Measurements from ENCODE around the gene ROGDI. TPM values are rescaled to one million over a fixed set of nuclear protein-coding genes. Genes with fewer than 3 reads are reported as not detected.
"Not testable (repeated sequence)": the region's sequence is repeated elsewhere in the genome, so short reads cannot be mapped to it uniquely, and the experiment has no call there.

ROGDI gene
- total RNA-seq, 4 donors from 2014 or later = 16.4 to 35.8 (median 31.6) TPM

DNA sequence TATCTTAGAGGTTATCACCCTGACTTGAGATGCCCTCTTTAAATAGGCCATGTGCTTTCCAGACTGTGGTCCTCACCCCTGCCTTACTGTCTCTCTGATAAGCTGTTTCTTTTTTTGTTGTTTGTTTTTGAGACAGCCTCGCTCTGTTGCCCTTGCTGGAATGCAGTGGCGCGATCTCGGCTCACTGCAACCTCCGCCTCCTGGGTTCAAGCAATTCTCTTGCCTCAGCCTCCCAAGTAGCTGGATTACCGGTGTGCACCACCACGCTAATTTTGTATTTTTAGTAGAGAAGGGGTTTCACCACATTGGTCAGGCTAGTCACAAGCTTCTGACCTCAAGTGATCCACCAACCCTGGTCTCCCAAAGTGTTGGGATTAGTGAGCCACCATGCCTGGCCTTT is 13.5 kb downstream of the ROGDI start:
- no peaks in the 10 kb centered on the region for H3K27me3 ChIP-seq
- WGBS, 2 donors = 89 to 90% methylated on average over 2 to 7 of the region's 7 CpGs
- H3K4me3 ChIP-seq = no peak overlapping the region
- H3K27ac ChIP-seq = no peak overlapping the region
- no peak for TF ChIP-seq POLR2A (IDR thresholded peaks at IDR 0.05)
- no peak for TF ChIP-seq CTCF (IDR thresholded peaks at IDR 0.05)
- H3K9me3 ChIP-seq = no peaks in the 10 kb centered on the region
- intact Hi-C loops (cut with DNase I) = no loop called here
- H3K4me1 ChIP-seq = peaks cover 0 to 14% (median 4%) of the 10 kb centered on the region in 3 donors
- no peak for DNase-seq
- H3K36me3 ChIP-seq = no peaks in the 10 kb centered on the region

DNA sequence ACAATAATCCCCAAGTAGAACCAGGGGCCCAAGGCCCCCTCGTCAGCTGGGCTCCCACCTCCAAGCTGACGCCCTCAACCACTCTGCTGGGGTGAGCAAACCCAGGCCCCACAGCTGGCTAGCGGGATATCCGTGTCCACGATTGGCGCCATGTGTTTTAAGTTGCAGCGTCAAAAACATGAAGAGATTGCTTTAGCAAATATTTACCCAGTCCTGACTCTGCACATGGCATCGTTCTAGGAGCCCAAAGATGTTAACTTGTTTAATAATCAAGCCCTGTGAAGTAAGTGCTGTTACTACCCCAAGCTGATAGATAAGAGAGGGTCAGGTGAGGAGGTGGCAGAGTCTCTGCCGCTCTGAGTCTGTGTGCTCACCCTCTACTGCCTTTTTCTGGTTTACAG is 13.9 kb downstream of the ROGDI start:
- WGBS, 2 donors = 76 to 85% methylated on average over 2 to 8 of the region's 9 CpGs
- intact Hi-C loops (cut with DNase I) = no loop called here
- no peak overlapping the region for H3K27ac ChIP-seq
- no peaks in the 10 kb centered on the region for H3K27me3 ChIP-seq
- DNase-seq = no peak
- peaks cover 0 to 14% (median 4%) of the 10 kb centered on the region in 3 donors for H3K4me1 ChIP-seq
- no peaks in the 10 kb centered on the region for H3K9me3 ChIP-seq
- no peaks in the 10 kb centered on the region for H3K36me3 ChIP-seq
- TF ChIP-seq CTCF (IDR thresholded peaks at IDR 0.05) (no peak), POLR2A (IDR thresholded peaks at IDR 0.05) (no peak)
- H3K4me3 ChIP-seq = no peak overlapping the region

DNA sequence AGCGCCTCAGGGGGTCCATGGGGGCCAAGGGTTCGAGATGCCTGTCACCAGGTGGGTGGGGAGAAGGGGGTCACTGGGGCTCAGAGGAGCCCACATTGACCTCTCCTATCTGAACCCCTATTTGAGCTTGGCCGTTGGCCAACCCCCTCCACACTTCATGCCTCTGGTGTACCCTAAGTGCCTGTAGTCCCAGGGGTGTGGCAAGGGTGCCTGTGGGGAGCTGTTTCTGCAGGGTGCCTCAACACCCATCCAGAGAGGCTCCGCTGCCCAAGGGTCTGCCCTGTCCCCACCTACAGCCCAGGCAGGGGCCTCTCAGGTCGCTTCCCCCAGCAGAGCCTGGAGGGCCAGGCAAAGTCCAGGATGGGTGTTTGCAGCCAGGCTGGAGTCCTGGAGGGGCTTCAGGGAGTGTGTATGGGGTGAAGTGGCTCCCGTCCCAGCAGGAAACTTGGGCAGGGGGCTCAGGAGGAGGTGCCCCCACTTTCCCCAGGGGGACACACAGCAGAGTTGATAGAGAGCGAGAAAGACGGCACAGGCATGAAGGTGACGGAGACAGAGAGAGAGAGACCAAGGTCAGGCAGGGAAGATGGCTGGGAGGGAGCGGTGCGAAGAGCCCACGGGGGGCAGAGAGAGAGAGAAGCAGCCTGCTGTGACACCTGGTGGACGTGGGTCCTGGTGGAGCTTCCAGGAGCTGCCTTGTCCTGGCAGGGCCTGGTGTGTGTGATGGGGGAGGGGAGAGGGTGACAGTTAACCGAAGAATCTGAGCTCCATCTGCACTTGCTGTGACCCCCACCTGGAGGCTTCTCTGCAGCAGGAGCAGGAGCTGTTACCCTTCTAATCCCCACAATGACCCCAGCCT is 14.6 kb downstream of the ROGDI start, which contains the start of gene SEPTIN12:
SEPTIN12 (minus strand) TSS at position 719 of the 856 bp plus-strand sequence; CDS start at position 19, 700 bp downstream.
- Histone ChIP-seq H3K27me3 (no peaks in the 10 kb centered on the region), H3K27ac (no peak within 1 kb of the TSS), H3K36me3 (no peaks in the 10 kb centered on the region), H3K9me3 (no peaks in the 10 kb centered on the region), H3K4me3 (no peak within 1 kb of the TSS), H3K4me1 (peaks cover 0 to 14% (median 4%) of the 10 kb centered on the region in 3 donors)
- intact Hi-C loops (cut with DNase I) = no loop called here
- 68 to 73% methylated on average over 6 to 10 of the region's 14 CpGs for WGBS, 2 donors
- no peak for DNase-seq
- TF ChIP-seq POLR2A (IDR thresholded peaks at IDR 0.05) (no peak), CTCF (IDR thresholded peaks at IDR 0.05) (no peak)

- Histone ChIP-seq H3K27me3 (no peaks in the 10 kb centered on the region), H3K4me3 (no peak overlapping the region), H3K4me1 (peaks cover 0 to 14% (median 4%) of the 10 kb centered on the region in 3 donors), H3K9me3 (no peaks in the 10 kb centered on the region), H3K36me3 (no peaks in the 10 kb centered on the region), H3K27ac (no peak overlapping the region)
- TF ChIP-seq CTCF (IDR thresholded peaks at IDR 0.05) (no peak), POLR2A (IDR thresholded peaks at IDR 0.05) (no peak)
- intact Hi-C loops (cut with DNase I) = no loop called here
- 69 to 74% methylated on average over 6 of the region's 8 CpGs for WGBS, 2 donors
- no peak for DNase-seq
These were observed 15.4 kb downstream of the ROGDI start for GRCh38 chr16:4787068-4787467.

DNA sequence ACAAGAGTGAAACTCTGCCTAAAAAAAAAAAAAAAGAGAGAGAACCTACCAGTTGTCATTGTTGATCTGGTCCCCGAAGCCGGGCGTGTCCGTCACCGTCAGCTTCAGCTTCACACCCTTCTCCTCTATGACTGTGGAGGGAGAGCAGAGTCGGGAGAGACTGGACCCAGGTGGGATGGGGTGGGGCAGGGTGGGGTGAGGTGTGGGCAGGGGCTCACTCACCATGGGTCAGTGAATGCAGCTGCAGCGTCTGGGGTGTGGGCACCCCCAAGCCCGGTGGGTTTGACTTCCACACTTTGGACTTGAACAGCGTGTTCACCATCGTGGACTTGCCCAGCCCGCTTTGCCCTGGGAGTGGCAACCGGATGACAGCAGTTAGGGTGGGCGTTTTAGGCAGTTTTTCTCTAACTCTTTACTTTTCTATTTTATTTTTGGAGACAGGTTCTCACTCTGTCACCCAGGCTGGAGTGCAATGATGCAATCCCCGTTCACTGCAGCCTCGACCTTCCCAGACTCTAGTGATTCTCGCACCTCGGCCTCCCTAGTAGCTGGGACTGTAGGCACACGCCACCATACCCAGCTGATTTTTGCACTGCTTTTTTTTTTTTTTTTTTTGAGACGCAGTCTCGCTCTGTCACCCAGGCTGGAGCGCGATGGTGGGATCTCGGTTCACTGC is 16.5 kb downstream of the ROGDI start:
- no peak for TF ChIP-seq POLR2A (IDR thresholded peaks at IDR 0.05)
- no peak for TF ChIP-seq CTCF (IDR thresholded peaks at IDR 0.05)
- 81 to 86% methylated on average over 22 to 23 of the region's 23 CpGs for WGBS, 2 donors
- intact Hi-C loops (cut with DNase I) = no loop called here

GRCh38 chr16:4784444-4784987 is 17.9 kb downstream of the ROGDI start:
- WGBS, 2 donors = 78 to 96% methylated on average over 6 to 14 of the region's 14 CpGs
- not testable (repeated sequence) for H3K4me3 ChIP-seq

More for the DNA sequence above, 16.5 kb downstream of the ROGDI start:
- DNase-seq = no peak
- H3K27ac ChIP-seq = no peak overlapping the region
- no peaks in the 10 kb centered on the region for H3K36me3 ChIP-seq
- no peak overlapping the region for H3K4me3 ChIP-seq
- peaks cover 0 to 14% (median 4%) of the 10 kb centered on the region in 3 donors for H3K4me1 ChIP-seq
- no peaks in the 10 kb centered on the region for H3K9me3 ChIP-seq
- H3K27me3 ChIP-seq = no peaks in the 10 kb centered on the region

More at GRCh38 chr16:4784444-4784987, 17.9 kb downstream of the ROGDI start:
- H3K9me3 ChIP-seq; H3K27ac ChIP-seq; H3K36me3 ChIP-seq; DNase-seq; intact Hi-C loops (cut with DNase I); H3K27me3 ChIP-seq: not testable (repeated sequence)
- H3K4me1 ChIP-seq = peaks cover 0 to 14% (median 4%) of the 10 kb centered on the region in 3 donors

All from esophagus squamous epithelium (tissue), 5 donors.